KMS-11 (cell line): Measurements from ENCODE around the gene WIPI1.

Experiments used
- H2AFZ ChIP-seq: fragments of 200-600 bp; sonication (generic); 2 replicates; pipeline ENCODE4 v1.6.1; 2016; ENCODE audit warnings: antibody characterized with exemption, mixed run types, low read depth
- H3K27ac ChIP-seq: fragments of 200-600 bp; sonication (generic); 2 replicates; pipeline ENCODE4 v1.6.1; 2016; ENCODE audit warnings: mild to moderate bottlenecking, mixed run types
- H3K27me3 ChIP-seq: fragments of 200-600 bp; sonication (generic); 2 replicates; pipeline ENCODE4 v1.6.1; 2017; ENCODE audit warnings: mild to moderate bottlenecking, low read depth, mixed run types, moderate library complexity; ENCODE audit not compliant: insufficient read depth
- H3K36me3 ChIP-seq: fragments of 200-600 bp; sonication (generic); 2 replicates; pipeline ENCODE4 v1.6.1; 2017; ENCODE audit warnings: mild to moderate bottlenecking, mixed run types; ENCODE audit not compliant: insufficient read depth
- H3K4me1 ChIP-seq: fragments of 200-600 bp; sonication (generic); 2 replicates; pipeline ENCODE4 v1.6.1; 2016; ENCODE audit warnings: mild to moderate bottlenecking, low read depth, mixed run types; ENCODE audit not compliant: poor library complexity, severe bottlenecking
- H3K4me2 ChIP-seq: fragments of 200-600 bp; sonication (generic); 2 replicates; pipeline ENCODE4 v1.7.0; 2016; ENCODE audit warnings: mild to moderate bottlenecking, mixed run types
- H3K4me3 ChIP-seq: fragments of 200-600 bp; sonication (generic); IDR thresholded peaks from 2 replicates; pipeline ENCODE4 v1.6.1; 2017; ENCODE audit warnings: low read depth, low read length, mixed read lengths; ENCODE audit not compliant: insufficient read depth
- H3K79me2 ChIP-seq: fragments of 200-600 bp; sonication (generic); 2 replicates; pipeline ENCODE4 v1.6.1; 2016; ENCODE audit warnings: low read depth, mixed run types; ENCODE audit not compliant: insufficient read depth
- H3K9ac ChIP-seq: fragments of 200-600 bp; sonication (generic); 2 replicates; pipeline ENCODE4 v1.6.1; 2016; ENCODE audit warnings: mild to moderate bottlenecking, mixed run types
- H4K20me1 ChIP-seq: fragments of 200-600 bp; sonication (generic); 2 replicates; pipeline ENCODE4 v1.6.1; 2016; ENCODE audit warnings: mild to moderate bottlenecking, mixed run types; ENCODE audit not compliant: insufficient read depth
- TF ChIP-seq, protein P1 (sequence below): fragments of 200-600 bp; sonication (generic); conservative IDR thresholded peaks from 2 replicates; pipeline ENCODE4 v1.6.1; 2017; ENCODE audit warnings: low read depth, mild to moderate bottlenecking, antibody characterized with exemption, low read length, moderate library complexity, mixed read lengths

The WIPI1 gene

DNA sequence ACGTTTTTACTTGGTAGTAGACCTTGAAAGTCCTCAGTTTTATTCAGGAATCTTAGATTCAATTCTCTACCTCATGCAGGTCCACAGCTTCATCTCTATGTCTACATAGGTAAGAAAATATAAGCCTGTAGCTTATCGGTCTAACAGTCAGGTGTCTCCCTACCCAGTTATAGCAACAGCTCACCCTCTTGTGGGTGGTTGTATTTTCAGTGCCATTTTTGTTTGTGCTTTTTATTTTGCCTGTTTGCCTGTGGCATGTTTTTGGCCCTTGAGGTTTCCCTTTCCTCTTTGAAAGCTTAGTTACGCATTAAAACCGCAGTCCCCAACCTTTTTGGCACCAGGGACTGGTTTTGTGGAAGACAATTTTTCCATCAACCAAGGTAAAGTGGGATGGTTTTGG lies 23.6 kb upstream of the WIPI1 start:
- Histone ChIP-seq H3K79me2 (no peaks in the 10 kb centered on the region), H2AFZ (no peak overlapping the region), H3K36me3 (no peaks in the 10 kb centered on the region), H4K20me1 (no peaks in the 10 kb centered on the region), H3K4me1 (no peaks in the 10 kb centered on the region), H3K27ac (no peak overlapping the region), H3K4me2 (no peak overlapping the region), H3K27me3 (no peaks in the 10 kb centered on the region), H3K9ac (no peak overlapping the region), H3K4me3 (no peak overlapping the region)
- TF ChIP-seq, protein P1, sequence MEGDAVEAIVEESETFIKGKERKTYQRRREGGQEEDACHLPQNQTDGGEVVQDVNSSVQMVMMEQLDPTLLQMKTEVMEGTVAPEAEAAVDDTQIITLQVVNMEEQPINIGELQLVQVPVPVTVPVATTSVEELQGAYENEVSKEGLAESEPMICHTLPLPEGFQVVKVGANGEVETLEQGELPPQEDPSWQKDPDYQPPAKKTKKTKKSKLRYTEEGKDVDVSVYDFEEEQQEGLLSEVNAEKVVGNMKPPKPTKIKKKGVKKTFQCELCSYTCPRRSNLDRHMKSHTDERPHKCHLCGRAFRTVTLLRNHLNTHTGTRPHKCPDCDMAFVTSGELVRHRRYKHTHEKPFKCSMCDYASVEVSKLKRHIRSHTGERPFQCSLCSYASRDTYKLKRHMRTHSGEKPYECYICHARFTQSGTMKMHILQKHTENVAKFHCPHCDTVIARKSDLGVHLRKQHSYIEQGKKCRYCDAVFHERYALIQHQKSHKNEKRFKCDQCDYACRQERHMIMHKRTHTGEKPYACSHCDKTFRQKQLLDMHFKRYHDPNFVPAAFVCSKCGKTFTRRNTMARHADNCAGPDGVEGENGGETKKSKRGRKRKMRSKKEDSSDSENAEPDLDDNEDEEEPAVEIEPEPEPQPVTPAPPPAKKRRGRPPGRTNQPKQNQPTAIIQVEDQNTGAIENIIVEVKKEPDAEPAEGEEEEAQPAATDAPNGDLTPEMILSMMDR = no peak

GRCh38 chr17:68470961-68471360 lies 13.7 kb upstream of the WIPI1 start:
- Histone ChIP-seq H3K27ac (no peak overlapping the region), H3K4me2 (no peak overlapping the region), H3K9ac (no peak overlapping the region), H3K4me3 (no peak overlapping the region), H3K36me3 (no peaks in the 10 kb centered on the region), H3K79me2 (no peaks in the 10 kb centered on the region), H3K27me3 (no peaks in the 10 kb centered on the region), H3K4me1 (peaks cover 8% of the 10 kb centered on the region), H2AFZ (no peak overlapping the region), H4K20me1 (no peaks in the 10 kb centered on the region)
- TF ChIP-seq, protein P1 = no peak

DNA sequence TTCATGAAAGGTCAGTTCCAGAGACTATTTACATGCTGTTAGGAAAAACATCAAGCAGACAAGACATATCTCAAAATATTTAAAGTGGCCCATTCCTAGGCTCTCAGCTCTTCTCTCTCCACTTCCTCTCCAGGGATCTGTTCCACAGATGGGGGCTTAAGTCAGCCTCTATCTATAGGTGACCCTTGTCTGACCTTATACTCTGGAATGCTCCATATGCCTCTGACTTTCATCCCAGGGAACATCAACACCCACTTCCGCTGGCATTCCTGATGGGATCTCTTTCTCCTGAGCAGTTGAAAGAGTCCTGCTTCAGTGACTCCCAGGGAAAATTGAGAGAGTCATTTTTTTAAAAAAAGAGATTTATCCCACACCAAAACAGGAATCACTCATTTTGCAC lies 11.5 kb upstream of the WIPI1 start:
- TF ChIP-seq, protein P1 = no peak
- Histone ChIP-seq H3K27me3 (no peaks in the 10 kb centered on the region), H2AFZ (no peak overlapping the region), H3K36me3 (no peaks in the 10 kb centered on the region), H3K4me3 (no peak overlapping the region), H3K4me2 (no peak overlapping the region), H3K9ac (no peak overlapping the region), H3K79me2 (no peaks in the 10 kb centered on the region), H3K4me1 (peaks cover 11% of the 10 kb centered on the region), H4K20me1 (no peaks in the 10 kb centered on the region), H3K27ac (no peak overlapping the region)

- TF ChIP-seq, protein P1 = no peak
- no peak overlapping the region for H3K4me2 ChIP-seq
- H3K9ac ChIP-seq = no peak overlapping the region
- no peaks in the 10 kb centered on the region for H3K79me2 ChIP-seq
- no peaks in the 10 kb centered on the region for H4K20me1 ChIP-seq
- H3K27ac ChIP-seq = no peak overlapping the region
- no peaks in the 10 kb centered on the region for H3K36me3 ChIP-seq
- H3K4me3 ChIP-seq = no peak overlapping the region
- peaks cover 12% of the 10 kb centered on the region for H3K4me1 ChIP-seq
- H2AFZ ChIP-seq = no peak overlapping the region
- H3K27me3 ChIP-seq = no peaks in the 10 kb centered on the region
Measured at GRCh38 chr17:68468334-68468733, 11.0 kb upstream of the WIPI1 start.
